ENCODE results near the gene SPAG4. TPM values are rescaled to one million over a fixed set of nuclear protein-coding genes. Genes with fewer than 3 reads are reported as not detected.

Gene SPAG4
- total RNA-seq, 1 donor from 2014 or later: 15.2 TPM

DNA sequence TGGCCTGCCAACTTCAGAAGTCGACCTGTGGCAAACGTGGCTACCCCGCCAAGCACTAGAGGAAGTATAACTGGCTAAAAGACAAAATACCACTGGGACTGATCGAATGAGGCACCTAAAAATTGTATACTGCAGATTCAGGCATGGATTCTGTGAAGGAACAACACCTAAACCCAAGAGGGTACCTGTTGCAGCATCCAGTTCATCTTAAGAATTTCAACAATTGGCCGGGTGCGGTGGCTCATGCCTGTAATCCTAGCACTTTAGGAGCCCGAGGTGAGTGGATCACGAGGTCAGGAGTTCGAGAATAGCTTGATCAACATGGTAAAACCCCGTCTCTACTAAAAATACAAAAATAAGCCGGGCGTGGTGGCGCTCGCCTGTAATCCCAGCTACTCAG is 27.2 kb upstream of the SPAG4 start:
- H3K36me3 Mint-ChIP-seq (ENCODE audit: low read depth, unreplicated experiment): peaks cover 3% of the 10 kb centered on the region
- H3K27ac Mint-ChIP-seq (ENCODE audit: unreplicated experiment): no peak overlapping the region
- DNase-seq (ENCODE audit: low spot score): no peak
- no peaks in the 10 kb centered on the region for H3K27me3 Mint-ChIP-seq (ENCODE audit: unreplicated experiment)
- no peaks in the 10 kb centered on the region for H3K9me3 Mint-ChIP-seq (ENCODE audit: unreplicated experiment)
- TF ChIP-seq, protein P1, sequence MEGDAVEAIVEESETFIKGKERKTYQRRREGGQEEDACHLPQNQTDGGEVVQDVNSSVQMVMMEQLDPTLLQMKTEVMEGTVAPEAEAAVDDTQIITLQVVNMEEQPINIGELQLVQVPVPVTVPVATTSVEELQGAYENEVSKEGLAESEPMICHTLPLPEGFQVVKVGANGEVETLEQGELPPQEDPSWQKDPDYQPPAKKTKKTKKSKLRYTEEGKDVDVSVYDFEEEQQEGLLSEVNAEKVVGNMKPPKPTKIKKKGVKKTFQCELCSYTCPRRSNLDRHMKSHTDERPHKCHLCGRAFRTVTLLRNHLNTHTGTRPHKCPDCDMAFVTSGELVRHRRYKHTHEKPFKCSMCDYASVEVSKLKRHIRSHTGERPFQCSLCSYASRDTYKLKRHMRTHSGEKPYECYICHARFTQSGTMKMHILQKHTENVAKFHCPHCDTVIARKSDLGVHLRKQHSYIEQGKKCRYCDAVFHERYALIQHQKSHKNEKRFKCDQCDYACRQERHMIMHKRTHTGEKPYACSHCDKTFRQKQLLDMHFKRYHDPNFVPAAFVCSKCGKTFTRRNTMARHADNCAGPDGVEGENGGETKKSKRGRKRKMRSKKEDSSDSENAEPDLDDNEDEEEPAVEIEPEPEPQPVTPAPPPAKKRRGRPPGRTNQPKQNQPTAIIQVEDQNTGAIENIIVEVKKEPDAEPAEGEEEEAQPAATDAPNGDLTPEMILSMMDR (IDR thresholded peaks at IDR 0.05; ENCODE audit: unreplicated experiment): no peak
- H3K4me3 Mint-ChIP-seq (ENCODE audit: unreplicated experiment): no peak overlapping the region
- H3K4me1 Mint-ChIP-seq (ENCODE audit: unreplicated experiment): no peaks in the 10 kb centered on the region

DNA sequence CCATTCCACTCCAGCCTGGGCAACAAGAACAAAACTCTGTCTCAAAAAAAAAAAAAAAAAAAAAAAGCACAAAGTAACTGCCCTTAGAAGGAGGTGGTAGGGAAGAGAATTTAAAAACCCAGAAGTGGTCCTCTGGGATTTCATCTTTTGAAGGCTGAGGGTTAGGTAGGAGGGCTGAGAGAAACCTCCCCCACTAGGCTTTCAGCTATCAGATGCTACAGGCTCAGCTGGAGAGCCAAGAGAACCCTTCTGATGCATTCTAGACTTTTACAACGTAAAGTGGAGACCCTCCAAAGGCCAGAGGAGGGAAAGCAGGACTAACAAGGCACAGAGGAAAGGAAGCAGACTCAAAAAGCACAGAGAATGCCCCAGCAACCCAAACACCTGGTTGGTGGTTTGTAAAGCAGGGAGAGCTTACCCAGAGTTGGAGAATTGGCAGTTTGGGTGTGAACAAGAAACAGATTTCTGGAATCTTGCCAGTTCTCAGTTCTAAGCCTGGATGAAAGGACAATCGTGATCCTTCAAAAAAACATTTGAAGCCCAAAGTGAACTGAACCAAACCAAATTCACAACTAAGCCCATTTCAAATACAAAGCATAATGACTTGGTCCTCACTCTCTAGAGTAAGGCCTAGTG is 23.2 kb upstream of the SPAG4 start:
- Mint-ChIP-seq H3K36me3 (ENCODE audit: low read depth, unreplicated experiment) (peaks cover 6% of the 10 kb centered on the region), H3K27ac (ENCODE audit: unreplicated experiment) (no peak overlapping the region), H3K9me3 (ENCODE audit: unreplicated experiment) (no peaks in the 10 kb centered on the region), H3K4me1 (ENCODE audit: unreplicated experiment) (no peaks in the 10 kb centered on the region), H3K4me3 (ENCODE audit: unreplicated experiment) (no peak overlapping the region), H3K27me3 (ENCODE audit: unreplicated experiment) (peaks cover 4% of the 10 kb centered on the region)
- no peak for DNase-seq (ENCODE audit: low spot score)
- TF ChIP-seq, protein P1 (IDR thresholded peaks at IDR 0.05; ENCODE audit: unreplicated experiment): no peak

GRCh38 chr20:35595456-35595855 is 20.2 kb upstream of the SPAG4 start:
- Mint-ChIP-seq H3K4me1 (ENCODE audit: unreplicated experiment) (no peaks in the 10 kb centered on the region), H3K4me3 (ENCODE audit: unreplicated experiment) (no peak overlapping the region), H3K36me3 (ENCODE audit: low read depth, unreplicated experiment) (peaks cover 4% of the 10 kb centered on the region), H3K9me3 (ENCODE audit: unreplicated experiment) (no peaks in the 10 kb centered on the region), H3K27ac (ENCODE audit: unreplicated experiment) (no peak overlapping the region), H3K27me3 (ENCODE audit: unreplicated experiment) (peaks cover 10% of the 10 kb centered on the region)
- TF ChIP-seq, protein P1 (IDR thresholded peaks at IDR 0.05; ENCODE audit: unreplicated experiment): no peak
- DNase-seq (ENCODE audit: low spot score): no peak

DNA sequence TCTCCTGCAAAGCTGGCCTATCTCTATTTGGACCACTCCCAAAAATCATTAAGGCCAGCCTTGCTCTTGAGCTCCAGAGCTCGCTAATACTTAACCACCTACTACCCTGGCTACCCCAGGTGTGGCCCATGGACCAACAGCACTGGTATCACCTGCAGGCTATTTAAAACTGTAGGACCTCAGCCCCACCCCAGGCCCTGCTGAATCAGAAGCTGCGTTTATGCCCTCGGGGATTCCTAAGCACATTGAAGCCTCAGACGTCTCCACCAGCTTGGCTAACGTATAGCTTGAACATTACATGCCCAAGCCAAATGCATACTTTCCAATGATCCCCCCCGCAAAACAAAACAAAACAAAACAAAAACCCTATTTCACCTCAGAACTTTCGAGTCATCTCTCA is 19.7 kb upstream of the SPAG4 start:
- TF ChIP-seq, protein P1 (IDR thresholded peaks at IDR 0.05; ENCODE audit: unreplicated experiment): no peak
- H3K9me3 Mint-ChIP-seq (ENCODE audit: unreplicated experiment): no peaks in the 10 kb centered on the region
- peaks cover 4% of the 10 kb centered on the region for H3K36me3 Mint-ChIP-seq (ENCODE audit: low read depth, unreplicated experiment)
- H3K27ac Mint-ChIP-seq (ENCODE audit: unreplicated experiment): no peak overlapping the region
- peaks cover 10% of the 10 kb centered on the region for H3K27me3 Mint-ChIP-seq (ENCODE audit: unreplicated experiment)
- peak overlapping the region; percentile 18 for H3K4me3 Mint-ChIP-seq (ENCODE audit: unreplicated experiment)
- DNase-seq (ENCODE audit: low spot score): no peak
- H3K4me1 Mint-ChIP-seq (ENCODE audit: unreplicated experiment): no peaks in the 10 kb centered on the region

GRCh38 chr20:35597186-35597585 is 18.4 kb upstream of the SPAG4 start:
- no peaks in the 10 kb centered on the region for H3K9me3 Mint-ChIP-seq (ENCODE audit: unreplicated experiment)
- H3K27ac Mint-ChIP-seq (ENCODE audit: unreplicated experiment): no peak overlapping the region
- TF ChIP-seq, protein P1 (IDR thresholded peaks at IDR 0.05; ENCODE audit: unreplicated experiment): no peak
- peaks cover 12% of the 10 kb centered on the region for H3K27me3 Mint-ChIP-seq (ENCODE audit: unreplicated experiment)
- H3K4me1 Mint-ChIP-seq (ENCODE audit: unreplicated experiment): no peaks in the 10 kb centered on the region
- no peak for DNase-seq (ENCODE audit: low spot score)
- peaks cover 4% of the 10 kb centered on the region for H3K36me3 Mint-ChIP-seq (ENCODE audit: low read depth, unreplicated experiment)
- H3K4me3 Mint-ChIP-seq (ENCODE audit: unreplicated experiment): no peak overlapping the region
